Stimulated activated naive CD8-positive, alpha-beta T cell treated with anti-CD3 and anti-CD28 coated beads, Interleukin-15, Interleukin-2, amounts not matched to agents 100 ng/mL and 50 ng/mL, for 24 hours (primary cell): ENCODE results near the gene ELP5.

Source experiments
- H3K27ac Mint-ChIP-seq: one replicate; pipeline ENCODE4 v1.8.0; 2021; ENCODE audit warnings: mild to moderate bottlenecking, mixed read lengths
- H3K27me3 Mint-ChIP-seq: one replicate; pipeline ENCODE4 v1.8.0; 2021; ENCODE audit warnings: mixed read lengths
- H3K36me3 Mint-ChIP-seq: one replicate; pipeline ENCODE4 v1.8.0; 2021; ENCODE audit warnings: low read depth, mixed read lengths
- H3K4me1 Mint-ChIP-seq: one replicate; pipeline ENCODE4 v1.8.0; 2021; ENCODE audit warnings: low read depth, mixed read lengths
- H3K4me3 Mint-ChIP-seq: one replicate; pipeline ENCODE4 v1.8.0; 2021; ENCODE audit warnings: mild to moderate bottlenecking, mixed read lengths
- H3K9me3 Mint-ChIP-seq: one replicate; pipeline ENCODE4 v1.8.0; 2021; ENCODE audit warnings: mixed read lengths

The ELP5 gene

GRCh38 chr17:7279448-7279847, 27.4 kb downstream of the ELP5 start:
- Mint-ChIP-seq H3K27me3 (peaks cover 16% of the 10 kb centered on the region), H3K4me1 (peaks cover 23% of the 10 kb centered on the region), H3K36me3 (no peaks in the 10 kb centered on the region), H3K4me3 (no peak overlapping the region), H3K9me3 (no peaks in the 10 kb centered on the region), H3K27ac (no peak overlapping the region)

DNA sequence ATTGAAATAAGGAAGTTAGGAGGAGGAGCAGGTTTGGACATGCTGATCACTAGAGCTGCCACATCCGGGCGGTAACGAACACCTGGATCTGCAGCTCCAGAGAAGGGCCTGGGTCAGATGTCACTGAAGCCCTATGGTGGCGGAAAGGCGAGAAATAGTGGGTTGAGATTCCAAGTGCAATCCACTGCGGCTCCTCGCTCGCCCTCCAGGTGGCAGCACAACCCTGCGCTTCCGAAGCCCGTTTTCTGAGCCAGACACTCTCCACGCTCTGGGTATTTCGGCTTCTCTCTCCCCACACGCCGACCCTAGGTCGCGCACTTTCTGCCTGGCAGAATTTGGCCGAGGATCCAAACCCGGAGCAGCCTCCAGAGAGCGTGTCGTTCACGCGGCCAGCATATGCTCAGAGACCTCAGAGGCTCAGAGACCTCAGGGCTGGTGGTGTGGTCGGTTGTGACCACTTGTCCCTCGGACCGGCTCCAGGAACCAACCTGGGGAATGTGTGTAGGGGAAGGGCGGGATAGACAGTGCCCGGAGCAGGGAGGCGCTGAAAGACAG, 28.6 kb downstream of the ELP5 start:
- Mint-ChIP-seq H3K4me3 (peak overlapping the region; percentile 77), H3K27me3 (peaks cover 16% of the 10 kb centered on the region), H3K36me3 (no peaks in the 10 kb centered on the region), H3K9me3 (no peaks in the 10 kb centered on the region), H3K27ac (peak overlapping the region; percentile 85), H3K4me1 (peaks cover 23% of the 10 kb centered on the region)

GRCh38 chr17:7281074-7281952, 29.3 kb downstream of the ELP5 start, which contains the start of gene SLC2A4:
Gene SLC2A4, plus strand, starts transcription at chr17:7281718. Its CDS starts 217 bp downstream, at chr17:7281935.
- H3K36me3 Mint-ChIP-seq: no peaks in the 10 kb centered on the region
- H3K4me1 Mint-ChIP-seq: peaks cover 23% of the 10 kb centered on the region
- peak within 1 kb of the TSS; percentile 77 for H3K4me3 Mint-ChIP-seq
- H3K9me3 Mint-ChIP-seq: no peaks in the 10 kb centered on the region
- H3K27ac Mint-ChIP-seq: peak within 1 kb of the TSS; percentile 85
- peaks cover 22% of the 10 kb centered on the region for H3K27me3 Mint-ChIP-seq

- Mint-ChIP-seq H3K9me3 (no peaks in the 10 kb centered on the region), H3K27me3 (peaks cover 23% of the 10 kb centered on the region), H3K36me3 (no peaks in the 10 kb centered on the region), H3K4me1 (peaks cover 23% of the 10 kb centered on the region), H3K27ac (no peak overlapping the region), H3K4me3 (peak overlapping the region; percentile 77)
Measured at GRCh38 chr17:7281953-7282751, 30.1 kb downstream of the ELP5 start.

GRCh38 chr17:7282752-7283321, 30.8 kb downstream of the ELP5 start:
- no peaks in the 10 kb centered on the region for H3K36me3 Mint-ChIP-seq
- no peak overlapping the region for H3K27ac Mint-ChIP-seq
- peaks cover 24% of the 10 kb centered on the region for H3K27me3 Mint-ChIP-seq

DNA sequence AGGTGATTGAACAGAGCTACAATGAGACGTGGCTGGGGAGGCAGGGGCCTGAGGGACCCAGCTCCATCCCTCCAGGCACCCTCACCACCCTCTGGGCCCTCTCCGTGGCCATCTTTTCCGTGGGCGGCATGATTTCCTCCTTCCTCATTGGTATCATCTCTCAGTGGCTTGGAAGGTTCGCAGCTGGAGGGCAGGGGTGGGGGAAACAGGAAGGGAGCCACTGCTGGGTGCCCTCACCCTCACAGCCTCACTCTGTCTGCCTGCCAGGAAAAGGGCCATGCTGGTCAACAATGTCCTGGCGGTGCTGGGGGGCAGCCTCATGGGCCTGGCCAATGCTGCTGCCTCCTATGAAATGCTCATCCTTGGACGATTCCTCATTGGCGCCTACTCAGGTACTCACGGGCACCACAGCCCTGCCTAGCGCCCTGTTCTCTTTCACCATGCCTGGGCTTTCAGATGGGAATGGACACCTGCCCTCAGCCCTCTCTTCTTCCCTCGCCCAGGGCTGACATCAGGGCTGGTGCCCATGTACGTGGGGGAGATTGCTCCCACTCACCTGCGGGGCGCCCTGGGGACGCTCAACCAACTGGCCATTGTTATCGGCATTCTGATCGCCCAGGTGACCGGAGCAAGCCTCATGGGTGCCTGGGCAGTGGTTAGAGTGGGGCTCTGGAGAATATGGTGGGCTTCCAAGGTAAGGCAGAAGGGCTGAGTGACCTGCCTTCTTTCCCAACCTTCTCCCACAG, 31.6 kb downstream of the ELP5 start:
- no peak overlapping the region for H3K4me3 Mint-ChIP-seq

More at GRCh38 chr17:7282752-7283321, 30.8 kb downstream of the ELP5 start:
- H3K4me3 Mint-ChIP-seq: no peak overlapping the region
- H3K4me1 Mint-ChIP-seq: peaks cover 23% of the 10 kb centered on the region
- no peaks in the 10 kb centered on the region for H3K9me3 Mint-ChIP-seq

GRCh38 chr17:7284911-7285310, 32.9 kb downstream of the ELP5 start:
- Mint-ChIP-seq H3K36me3 (no peaks in the 10 kb centered on the region), H3K4me3 (no peak overlapping the region), H3K9me3 (no peaks in the 10 kb centered on the region), H3K4me1 (peaks cover 23% of the 10 kb centered on the region), H3K27ac (no peak overlapping the region), H3K27me3 (peaks cover 27% of the 10 kb centered on the region)

More for the DNA sequence above, 31.6 kb downstream of the ELP5 start:
- Mint-ChIP-seq H3K27ac (no peak overlapping the region), H3K9me3 (no peaks in the 10 kb centered on the region), H3K4me1 (peaks cover 23% of the 10 kb centered on the region), H3K27me3 (peaks cover 27% of the 10 kb centered on the region), H3K36me3 (no peaks in the 10 kb centered on the region)

GRCh38 chr17:7285679-7286078, 33.7 kb downstream of the ELP5 start:
- no peak overlapping the region for H3K4me3 Mint-ChIP-seq
- H3K27ac Mint-ChIP-seq: no peak overlapping the region
- H3K4me1 Mint-ChIP-seq: peaks cover 18% of the 10 kb centered on the region
- H3K36me3 Mint-ChIP-seq: no peaks in the 10 kb centered on the region
- no peaks in the 10 kb centered on the region for H3K9me3 Mint-ChIP-seq
- peaks cover 27% of the 10 kb centered on the region for H3K27me3 Mint-ChIP-seq

DNA sequence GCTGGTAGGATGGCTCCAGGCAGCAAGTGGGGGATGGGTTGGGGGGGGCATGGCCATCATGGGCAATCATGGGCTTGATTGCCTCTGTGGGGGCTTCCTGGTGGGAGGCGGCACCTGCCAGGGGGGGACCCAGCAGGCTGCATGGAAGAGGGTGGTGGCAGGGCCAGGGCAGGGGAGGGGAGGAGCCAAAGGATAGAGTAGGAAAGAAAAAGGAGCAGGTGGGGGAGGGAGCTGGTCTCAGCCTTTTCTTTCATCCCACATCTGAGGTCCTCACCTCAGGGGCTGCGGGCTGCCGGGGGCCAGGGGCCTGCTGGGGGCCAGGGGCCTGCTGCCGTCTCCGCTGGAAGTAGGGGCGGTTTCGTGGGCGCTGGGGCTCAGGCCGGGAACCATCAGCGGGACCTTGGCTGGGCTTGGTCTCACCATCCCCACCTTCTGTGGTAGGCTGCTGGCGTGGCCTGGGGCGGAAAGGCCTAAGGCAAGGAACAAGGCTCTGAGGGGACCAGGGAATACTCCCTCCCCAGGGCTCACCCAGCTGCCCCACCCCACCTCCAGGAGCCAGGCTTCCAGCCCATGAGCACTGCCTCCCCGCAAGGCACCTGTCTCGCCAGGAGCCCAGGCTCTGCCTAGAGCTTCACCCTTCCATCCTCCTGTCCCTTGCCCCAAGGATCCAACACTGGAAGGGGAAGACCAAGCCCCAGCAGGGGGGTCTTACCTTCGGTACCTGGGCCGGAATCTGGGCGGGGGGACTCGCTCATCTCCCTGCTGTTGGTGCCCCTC, 37.4 kb downstream of the ELP5 start:
- Mint-ChIP-seq H3K4me1 (peaks cover 6% of the 10 kb centered on the region), H3K27ac (no peak overlapping the region), H3K4me3 (no peak overlapping the region), H3K27me3 (peaks cover 22% of the 10 kb centered on the region), H3K9me3 (no peaks in the 10 kb centered on the region), H3K36me3 (no peaks in the 10 kb centered on the region)

GRCh38 chr17:7290166-7290565, 38.2 kb downstream of the ELP5 start:
- Mint-ChIP-seq H3K4me1 (peaks cover 10% of the 10 kb centered on the region), H3K9me3 (no peaks in the 10 kb centered on the region), H3K27ac (no peak overlapping the region), H3K27me3 (peaks cover 26% of the 10 kb centered on the region), H3K36me3 (no peaks in the 10 kb centered on the region), H3K4me3 (no peak overlapping the region)

DNA sequence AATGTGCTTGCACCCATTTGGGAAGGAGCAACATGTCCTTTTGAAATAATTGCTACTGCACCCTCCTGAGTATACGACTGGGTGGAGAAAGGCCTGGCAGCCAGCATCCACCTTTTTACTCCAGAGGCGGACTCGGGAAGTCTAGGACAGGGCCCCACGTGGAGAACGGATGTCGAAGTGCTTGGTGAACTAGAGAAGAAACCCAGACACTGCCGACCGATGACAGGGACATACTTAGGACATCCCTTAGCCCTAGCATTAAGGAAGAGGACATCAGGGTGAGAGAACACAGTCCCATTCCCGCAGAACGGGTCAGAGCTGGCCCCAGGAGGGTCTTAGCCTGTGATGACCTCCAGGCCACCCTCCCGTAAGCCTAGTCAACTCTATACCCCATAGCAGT, 38.7 kb downstream of the ELP5 start:
- peaks cover 30% of the 10 kb centered on the region for H3K27me3 Mint-ChIP-seq
- H3K36me3 Mint-ChIP-seq: no peaks in the 10 kb centered on the region
- no peak overlapping the region for H3K4me3 Mint-ChIP-seq
- no peak overlapping the region for H3K27ac Mint-ChIP-seq
- H3K9me3 Mint-ChIP-seq: no peaks in the 10 kb centered on the region
- peaks cover 14% of the 10 kb centered on the region for H3K4me1 Mint-ChIP-seq

DNA sequence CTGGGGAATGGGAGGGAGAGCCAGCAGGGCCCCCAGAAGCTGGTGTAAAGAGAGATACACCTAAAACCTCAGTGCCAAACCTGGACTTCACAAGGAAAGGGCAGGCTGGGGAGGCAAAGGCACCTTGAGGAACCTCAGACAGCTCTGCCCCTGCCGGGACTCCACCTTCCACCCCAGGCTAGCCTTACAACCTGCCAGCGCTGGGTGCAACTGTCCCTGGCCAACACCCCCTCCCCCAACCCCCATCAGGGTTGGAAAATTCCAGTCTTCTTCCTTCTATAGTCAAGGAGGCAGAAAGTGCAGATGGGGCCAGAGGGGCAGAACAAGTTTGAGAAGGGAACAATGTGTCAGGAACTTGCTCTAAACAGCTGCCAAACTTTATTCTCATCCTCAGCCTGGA, 40.2 kb downstream of the ELP5 start:
- no peaks in the 10 kb centered on the region for H3K9me3 Mint-ChIP-seq

GRCh38 chr17:7292729-7293128, 40.7 kb downstream of the ELP5 start:
- no peak overlapping the region for H3K4me3 Mint-ChIP-seq
- peaks cover 25% of the 10 kb centered on the region for H3K4me1 Mint-ChIP-seq
- H3K36me3 Mint-ChIP-seq: no peaks in the 10 kb centered on the region
- no peak overlapping the region for H3K27ac Mint-ChIP-seq
- H3K9me3 Mint-ChIP-seq: no peaks in the 10 kb centered on the region
- peaks cover 35% of the 10 kb centered on the region for H3K27me3 Mint-ChIP-seq

More for the DNA sequence above, 40.2 kb downstream of the ELP5 start:
- Mint-ChIP-seq H3K4me3 (no peak overlapping the region), H3K36me3 (no peaks in the 10 kb centered on the region), H3K27me3 (peaks cover 35% of the 10 kb centered on the region), H3K4me1 (peaks cover 25% of the 10 kb centered on the region), H3K27ac (no peak overlapping the region)
